ENCODE results near the gene MST1R.

The MST1R gene

DNA sequence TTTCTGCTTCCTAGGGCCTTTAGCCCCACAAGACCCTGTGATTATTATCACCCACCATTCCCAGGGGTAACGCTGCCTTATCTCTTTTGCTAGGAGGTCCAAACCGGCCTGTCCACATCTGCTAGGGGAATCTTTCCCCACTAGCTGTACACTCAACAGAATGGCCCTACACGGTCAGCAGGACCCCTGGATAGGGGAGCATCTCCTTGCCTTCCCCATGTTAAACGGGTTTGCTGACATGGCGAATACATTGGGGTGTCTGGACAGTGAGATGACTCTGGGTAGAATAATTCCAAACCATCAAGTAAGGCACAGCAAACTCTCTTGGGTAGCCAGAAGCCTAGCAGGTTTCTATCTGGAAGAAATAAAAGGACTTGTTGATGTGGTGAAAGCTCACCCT is 48.0 kb downstream of the MST1R start:
- Histone ChIP-seq H2AFZ (ENCODE audit: low read depth, low read length) (peak overlapping the region; percentile 98), H3K79me2 (ENCODE audit: insufficient read depth, low read length) (peaks cover 45% of the 10 kb centered on the region), H4K20me1 (ENCODE audit: insufficient read depth, low read length) (peaks cover 5% of the 10 kb centered on the region; the same call in 1 of the 2 replicates), H3K27ac (ENCODE audit: low read length) (peak overlapping the region; percentile 82), H3K4me2 (ENCODE audit: insufficient read depth, low read length) (peak overlapping the region; percentile 90), H3K27me3 (ENCODE audit: insufficient read depth, low read length, poor library complexity) (no peaks in the 10 kb centered on the region), H3K4me1 (ENCODE audit: insufficient read depth, low read length) (peaks cover 32% of the 10 kb centered on the region), H3K36me3 (ENCODE audit: insufficient read depth, low read length) (no peaks in the 10 kb centered on the region), H3K9me3 (ENCODE audit: insufficient read depth, low read length, severe bottlenecking) (no peaks in the 10 kb centered on the region), H3K4me3 (ENCODE audit: low read depth in 1 of 2, low read length in 2 of 2) (peak overlapping the region; percentile 65 to 92), H3K9ac (ENCODE audit: low read depth, low read length) (peak overlapping the region; percentile 79)
- DNase-seq (no peak), ATAC-seq (ENCODE audit: insufficient read depth, low read depth) (no peak)
- TF ChIP-seq EZH2 (IDR thresholded peaks at IDR 0.05; ENCODE audit: borderline replicate concordance, low read depth, low read length, severe bottlenecking): no peak
- TF ChIP-seq, protein P1, sequence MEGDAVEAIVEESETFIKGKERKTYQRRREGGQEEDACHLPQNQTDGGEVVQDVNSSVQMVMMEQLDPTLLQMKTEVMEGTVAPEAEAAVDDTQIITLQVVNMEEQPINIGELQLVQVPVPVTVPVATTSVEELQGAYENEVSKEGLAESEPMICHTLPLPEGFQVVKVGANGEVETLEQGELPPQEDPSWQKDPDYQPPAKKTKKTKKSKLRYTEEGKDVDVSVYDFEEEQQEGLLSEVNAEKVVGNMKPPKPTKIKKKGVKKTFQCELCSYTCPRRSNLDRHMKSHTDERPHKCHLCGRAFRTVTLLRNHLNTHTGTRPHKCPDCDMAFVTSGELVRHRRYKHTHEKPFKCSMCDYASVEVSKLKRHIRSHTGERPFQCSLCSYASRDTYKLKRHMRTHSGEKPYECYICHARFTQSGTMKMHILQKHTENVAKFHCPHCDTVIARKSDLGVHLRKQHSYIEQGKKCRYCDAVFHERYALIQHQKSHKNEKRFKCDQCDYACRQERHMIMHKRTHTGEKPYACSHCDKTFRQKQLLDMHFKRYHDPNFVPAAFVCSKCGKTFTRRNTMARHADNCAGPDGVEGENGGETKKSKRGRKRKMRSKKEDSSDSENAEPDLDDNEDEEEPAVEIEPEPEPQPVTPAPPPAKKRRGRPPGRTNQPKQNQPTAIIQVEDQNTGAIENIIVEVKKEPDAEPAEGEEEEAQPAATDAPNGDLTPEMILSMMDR (IDR thresholded peaks at IDR 0.05; ENCODE audit: borderline replicate concordance, extremely low read depth, low read length, poor library complexity, severe bottlenecking): no peak

GRCh38 chr3:49845694-49846093 is 58.0 kb downstream of the MST1R start:
- ATAC-seq (ENCODE audit: insufficient read depth, low read depth) (no peak), DNase-seq (no peak)
- Histone ChIP-seq H3K4me2 (ENCODE audit: insufficient read depth, low read length) (no peak overlapping the region), H2AFZ (ENCODE audit: low read depth, low read length) (no peak overlapping the region), H3K27me3 (ENCODE audit: insufficient read depth, low read length, poor library complexity) (no peaks in the 10 kb centered on the region), H4K20me1 (ENCODE audit: insufficient read depth, low read length) (no peaks in the 10 kb centered on the region), H3K9me3 (ENCODE audit: insufficient read depth, low read length, severe bottlenecking) (no peaks in the 10 kb centered on the region), H3K4me3 (ENCODE audit: low read depth in 1 of 2, low read length in 2 of 2) (no peak overlapping the region), H3K4me1 (ENCODE audit: insufficient read depth, low read length) (no peaks in the 10 kb centered on the region), H3K27ac (ENCODE audit: low read length) (no peak overlapping the region), H3K9ac (ENCODE audit: low read depth, low read length) (no peak overlapping the region), H3K36me3 (ENCODE audit: insufficient read depth, low read length) (peaks cover 74% of the 10 kb centered on the region), H3K79me2 (ENCODE audit: insufficient read depth, low read length) (peaks cover 4% of the 10 kb centered on the region; the same call in 1 of the 2 replicates)
- TF ChIP-seq, protein P1 (IDR thresholded peaks at IDR 0.05; ENCODE audit: borderline replicate concordance, extremely low read depth, low read length, poor library complexity, severe bottlenecking): no peak
- no peak for TF ChIP-seq EZH2 (IDR thresholded peaks at IDR 0.05; ENCODE audit: borderline replicate concordance, low read depth, low read length, severe bottlenecking)

GRCh38 chr3:49844464-49845183 is 59.0 kb downstream of the MST1R start:
- no peak overlapping the region for H3K9ac ChIP-seq (ENCODE audit: low read depth, low read length)
- H3K4me2 ChIP-seq (ENCODE audit: insufficient read depth, low read length): no peak overlapping the region
- H3K4me3 ChIP-seq (ENCODE audit: low read depth in 1 of 2, low read length in 2 of 2): no peak overlapping the region
- H3K9me3 ChIP-seq (ENCODE audit: insufficient read depth, low read length, severe bottlenecking): no peaks in the 10 kb centered on the region
- H3K27ac ChIP-seq (ENCODE audit: low read length): no peak overlapping the region
- ATAC-seq (ENCODE audit: insufficient read depth, low read depth) (no peak), DNase-seq (no peak)
- TF ChIP-seq EZH2 (IDR thresholded peaks at IDR 0.05; ENCODE audit: borderline replicate concordance, low read depth, low read length, severe bottlenecking): no peak
- TF ChIP-seq, protein P1 (IDR thresholded peaks at IDR 0.05; ENCODE audit: borderline replicate concordance, extremely low read depth, low read length, poor library complexity, severe bottlenecking): no peak
- H3K36me3 ChIP-seq (ENCODE audit: insufficient read depth, low read length): peaks cover 85% of the 10 kb centered on the region
- no peaks in the 10 kb centered on the region for H4K20me1 ChIP-seq (ENCODE audit: insufficient read depth, low read length)
- H3K79me2 ChIP-seq (ENCODE audit: insufficient read depth, low read length): no peaks in the 10 kb centered on the region
- no peak overlapping the region for H2AFZ ChIP-seq (ENCODE audit: low read depth, low read length)
- no peaks in the 10 kb centered on the region for H3K27me3 ChIP-seq (ENCODE audit: insufficient read depth, low read length, poor library complexity)
- H3K4me1 ChIP-seq (ENCODE audit: insufficient read depth, low read length): no peaks in the 10 kb centered on the region
